ENCODE results near the gene DAO.

DNA sequence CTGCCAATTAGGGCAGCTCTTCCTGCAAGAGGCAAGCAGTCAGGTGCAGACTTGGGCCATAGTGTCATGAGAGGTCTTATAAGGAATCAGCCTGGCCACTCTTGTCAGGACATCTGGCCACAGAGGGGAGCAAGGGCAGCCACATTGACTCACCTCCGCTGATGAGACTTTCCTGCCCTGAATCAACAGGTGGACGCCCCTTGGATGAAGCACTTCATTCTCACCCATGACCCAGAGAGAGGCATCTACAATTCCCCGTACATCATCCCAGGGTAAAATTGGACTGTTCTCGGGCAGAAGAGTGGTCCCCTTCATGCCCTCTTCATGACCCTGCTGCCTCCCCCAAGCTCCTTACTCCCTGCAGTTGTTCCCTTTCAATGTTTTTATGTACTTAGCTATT is 16.9 kb downstream of the DAO start:
- TF ChIP-seq, protein P1, sequence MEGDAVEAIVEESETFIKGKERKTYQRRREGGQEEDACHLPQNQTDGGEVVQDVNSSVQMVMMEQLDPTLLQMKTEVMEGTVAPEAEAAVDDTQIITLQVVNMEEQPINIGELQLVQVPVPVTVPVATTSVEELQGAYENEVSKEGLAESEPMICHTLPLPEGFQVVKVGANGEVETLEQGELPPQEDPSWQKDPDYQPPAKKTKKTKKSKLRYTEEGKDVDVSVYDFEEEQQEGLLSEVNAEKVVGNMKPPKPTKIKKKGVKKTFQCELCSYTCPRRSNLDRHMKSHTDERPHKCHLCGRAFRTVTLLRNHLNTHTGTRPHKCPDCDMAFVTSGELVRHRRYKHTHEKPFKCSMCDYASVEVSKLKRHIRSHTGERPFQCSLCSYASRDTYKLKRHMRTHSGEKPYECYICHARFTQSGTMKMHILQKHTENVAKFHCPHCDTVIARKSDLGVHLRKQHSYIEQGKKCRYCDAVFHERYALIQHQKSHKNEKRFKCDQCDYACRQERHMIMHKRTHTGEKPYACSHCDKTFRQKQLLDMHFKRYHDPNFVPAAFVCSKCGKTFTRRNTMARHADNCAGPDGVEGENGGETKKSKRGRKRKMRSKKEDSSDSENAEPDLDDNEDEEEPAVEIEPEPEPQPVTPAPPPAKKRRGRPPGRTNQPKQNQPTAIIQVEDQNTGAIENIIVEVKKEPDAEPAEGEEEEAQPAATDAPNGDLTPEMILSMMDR (IDR thresholded peaks at IDR 0.05), result no peak
- no peak for TF ChIP-seq POLR2A (IDR thresholded peaks at IDR 0.05)
